ENCODE measurements around the gene C12orf75. TPM values are rescaled to one million over a fixed set of nuclear protein-coding genes. Genes with fewer than 3 reads are reported as not detected.

Gene C12orf75
- total and polyA plus RNA-seq, 2 of the 13 experiments (the other 11 are each of a cell fraction or from before 2014, with no cell fraction given), result 16.1 to 19.8 TPM

DNA sequence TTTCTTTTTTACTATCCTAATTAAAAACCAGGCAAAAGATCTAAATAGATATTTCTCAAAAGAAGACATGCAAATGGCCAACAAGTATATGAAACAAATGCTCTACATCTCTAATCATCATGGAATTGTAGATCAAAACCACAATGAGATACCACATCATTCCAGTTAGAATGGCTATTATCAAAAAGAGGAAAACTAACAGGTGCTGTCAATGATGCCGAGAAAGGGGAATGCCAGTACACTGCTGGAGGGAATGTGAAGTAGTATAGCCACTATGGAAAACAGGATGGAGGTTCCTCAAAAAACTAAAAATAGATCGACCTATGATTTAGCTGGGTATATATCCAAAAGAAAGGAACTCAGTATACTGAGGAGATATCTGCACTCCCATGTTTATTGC is 39.0 kb upstream of the C12orf75 start:
- FAIRE-seq, result no peak

More for the DNA sequence above, 39.0 kb upstream of the C12orf75 start:
- intact Hi-C loops (cut with micrococcal nuclease; ENCODE audit: unreplicated experiment), result no loop called here
- TF ChIP-seq SIX1 (CRISPR knock-in tag; IDR thresholded peaks at IDR 0.05; ENCODE audit: borderline replicate concordance), result no peak
- TF ChIP-seq FOXK2 (IDR thresholded peaks at IDR 0.05), result no peak
- TF ChIP-seq, protein P1, sequence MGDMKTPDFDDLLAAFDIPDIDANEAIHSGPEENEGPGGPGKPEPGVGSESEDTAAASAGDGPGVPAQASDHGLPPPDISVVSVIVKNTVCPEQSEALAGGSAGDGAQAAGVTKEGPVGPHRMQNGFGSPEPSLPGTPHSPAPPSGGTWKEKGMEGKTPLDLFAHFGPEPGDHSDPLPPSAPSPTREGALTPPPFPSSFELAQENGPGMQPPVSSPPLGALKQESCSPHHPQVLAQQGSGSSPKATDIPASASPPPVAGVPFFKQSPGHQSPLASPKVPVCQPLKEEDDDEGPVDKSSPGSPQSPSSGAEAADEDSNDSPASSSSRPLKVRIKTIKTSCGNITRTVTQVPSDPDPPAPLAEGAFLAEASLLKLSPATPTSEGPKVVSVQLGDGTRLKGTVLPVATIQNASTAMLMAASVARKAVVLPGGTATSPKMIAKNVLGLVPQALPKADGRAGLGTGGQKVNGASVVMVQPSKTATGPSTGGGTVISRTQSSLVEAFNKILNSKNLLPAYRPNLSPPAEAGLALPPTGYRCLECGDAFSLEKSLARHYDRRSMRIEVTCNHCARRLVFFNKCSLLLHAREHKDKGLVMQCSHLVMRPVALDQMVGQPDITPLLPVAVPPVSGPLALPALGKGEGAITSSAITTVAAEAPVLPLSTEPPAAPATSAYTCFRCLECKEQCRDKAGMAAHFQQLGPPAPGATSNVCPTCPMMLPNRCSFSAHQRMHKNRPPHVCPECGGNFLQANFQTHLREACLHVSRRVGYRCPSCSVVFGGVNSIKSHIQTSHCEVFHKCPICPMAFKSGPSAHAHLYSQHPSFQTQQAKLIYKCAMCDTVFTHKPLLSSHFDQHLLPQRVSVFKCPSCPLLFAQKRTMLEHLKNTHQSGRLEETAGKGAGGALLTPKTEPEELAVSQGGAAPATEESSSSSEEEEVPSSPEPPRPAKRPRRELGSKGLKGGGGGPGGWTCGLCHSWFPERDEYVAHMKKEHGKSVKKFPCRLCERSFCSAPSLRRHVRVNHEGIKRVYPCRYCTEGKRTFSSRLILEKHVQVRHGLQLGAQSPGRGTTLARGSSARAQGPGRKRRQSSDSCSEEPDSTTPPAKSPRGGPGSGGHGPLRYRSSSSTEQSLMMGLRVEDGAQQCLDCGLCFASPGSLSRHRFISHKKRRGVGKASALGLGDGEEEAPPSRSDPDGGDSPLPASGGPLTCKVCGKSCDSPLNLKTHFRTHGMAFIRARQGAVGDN (CRISPR knock-in tag; IDR thresholded peaks at IDR 0.05), result no peak
- no peak for TF ChIP-seq FOXP1 (IDR thresholded peaks at IDR 0.05)
- no peak for TF ChIP-seq FOXP1 (CRISPR knock-in tag; IDR thresholded peaks at IDR 0.05)
- Histone ChIP-seq H3K4me3 (replicated peaks in 1 of 3; ENCODE audit: insufficient read depth in 1 of 3, low read depth in 2 of 3, low read length in 3 of 3) (no peak overlapping the region), H3K27me3 (ENCODE audit: control insufficient read depth in 1 of 2, insufficient read depth in 2 of 2, low read length in 2 of 2) (no peaks in the 10 kb centered on the region), H3K9me3 (ENCODE audit: low read length) (no peaks in the 10 kb centered on the region), H3K4me1 (ENCODE audit: insufficient read depth, low read length) (peaks cover 30% of the 10 kb centered on the region), H3K79me2 (ENCODE audit: insufficient read depth, low read length) (no peaks in the 10 kb centered on the region), H2AFZ (ENCODE audit: low read length) (no peak overlapping the region), H4K20me1 (ENCODE audit: insufficient read depth, low read length) (no peaks in the 10 kb centered on the region), H3K4me2 (ENCODE audit: low read depth, low read length) (no peak overlapping the region), H3K27ac (ENCODE audit: extremely low read length, insufficient read depth, low read length) (no peak overlapping the region), H3K9ac (ENCODE audit: insufficient read depth, low read depth, low read length) (no peak overlapping the region), H3K36me3 (replicated peaks in 1 of 2; ENCODE audit: control insufficient read depth in 1 of 2, insufficient read depth in 2 of 2, low read length in 2 of 2) (no peaks in the 10 kb centered on the region)
- no peak for DNase-seq (ENCODE audit: low spot score)
- ChIA-PET CTCF (ENCODE audit: low intra/inter-chr PET ratio, low total read pairs) (no interaction called here), POLR2A (no interaction called here)
- no TSS peak for BruUV-seq (replicated peaks)
- ATAC-seq, result no peak
- in situ Hi-C loops (cut with HindIII; ENCODE audit: extremely low pct_ligation_motif_present, low pct_unique_long_range_greater_than_20kb), result no loop called here
- 61% methylated on average over 2 of the region's 2 CpGs for WGBS (ENCODE audit: low lambda C conversion rate)

Measured in HepG2 (cell line).